Measurements from ENCODE around the gene PGM1. TPM values are rescaled to one million over a fixed set of nuclear protein-coding genes. Genes with fewer than 3 reads are reported as not detected.

Gene PGM1
- total RNA-seq, 4 donors from 2014 or later, result 37.1 to 84.1 (median 63.2) TPM

GRCh38 chr1:63662056-63662836, 69.0 kb downstream of the PGM1 start:
- intact Hi-C loops (cut with DNase I), result no loop called here
- no peak for DNase-seq
- Histone ChIP-seq H3K27me3 (no peaks in the 10 kb centered on the region), H3K36me3 (no peaks in the 10 kb centered on the region), H3K4me3 (replicated peaks in 1 of 3) (no peak overlapping the region), H3K4me1 (no peaks in the 10 kb centered on the region), H3K9me3 (no peaks in the 10 kb centered on the region), H3K27ac (no peak overlapping the region)
- 66% methylated on average over 10 of the region's 10 CpGs for WGBS, 2 donors
- TF ChIP-seq CTCF (IDR thresholded peaks at IDR 0.05) (no peak), POLR2A (IDR thresholded peaks at IDR 0.05) (no peak)

GRCh38 chr1:63662841-63663240, 69.6 kb downstream of the PGM1 start:
- H3K27ac ChIP-seq, result no peak overlapping the region
- TF ChIP-seq POLR2A (IDR thresholded peaks at IDR 0.05) (no peak), CTCF (IDR thresholded peaks at IDR 0.05) (no peak)
- H3K4me1 ChIP-seq, result no peaks in the 10 kb centered on the region
- H3K4me3 ChIP-seq (replicated peaks in 1 of 3), result no peak overlapping the region
- no peaks in the 10 kb centered on the region for H3K27me3 ChIP-seq
- no peaks in the 10 kb centered on the region for H3K36me3 ChIP-seq
- 91 to 93% methylated on average over 4 of the region's 4 CpGs for WGBS, 2 donors
- intact Hi-C loops (cut with DNase I), result no loop called here
- no peaks in the 10 kb centered on the region for H3K9me3 ChIP-seq
- DNase-seq, result no peak

GRCh38 chr1:63663301-63663700, 70.1 kb downstream of the PGM1 start:
- H3K27me3 ChIP-seq, result no peaks in the 10 kb centered on the region
- H3K9me3 ChIP-seq, result no peaks in the 10 kb centered on the region
- intact Hi-C loops (cut with DNase I), result no loop called here
- H3K36me3 ChIP-seq, result no peaks in the 10 kb centered on the region
- H3K27ac ChIP-seq, result no peak overlapping the region
- TF ChIP-seq POLR2A (IDR thresholded peaks at IDR 0.05) (no peak), CTCF (IDR thresholded peaks at IDR 0.05) (no peak)
- H3K4me3 ChIP-seq (replicated peaks in 1 of 3), result no peak overlapping the region
- no peak for DNase-seq
- H3K4me1 ChIP-seq, result no peaks in the 10 kb centered on the region
- 95 to 100% methylated on average over 3 of the region's 3 CpGs for WGBS, 2 donors

DNA sequence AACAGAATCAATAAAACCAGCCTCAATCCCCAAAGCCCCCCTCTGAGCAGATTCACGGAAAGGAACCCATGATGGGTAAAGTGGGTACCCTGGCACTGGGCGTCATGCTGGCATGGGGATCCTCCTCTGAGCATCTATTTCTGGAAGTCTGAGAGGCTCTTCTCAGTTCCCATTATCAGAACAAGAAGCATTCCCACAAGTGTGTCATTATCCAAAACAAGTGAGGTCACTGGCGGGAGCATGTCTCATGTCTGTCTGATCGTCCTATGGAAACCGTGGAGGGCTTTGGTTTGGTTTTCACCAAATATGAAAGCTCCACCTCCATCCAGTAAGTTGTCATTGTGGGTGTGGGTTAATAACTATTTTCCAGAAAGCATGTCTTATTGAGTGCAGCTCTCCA, 70.7 kb downstream of the PGM1 start:
- Histone ChIP-seq H3K36me3 (no peaks in the 10 kb centered on the region), H3K4me3 (replicated peaks in 1 of 3) (no peak overlapping the region), H3K9me3 (no peaks in the 10 kb centered on the region), H3K4me1 (peaks cover 1 to 3% of the 10 kb centered on the region in 2 donors), H3K27me3 (no peaks in the 10 kb centered on the region), H3K27ac (no peak overlapping the region)
- WGBS, 2 donors, result 88 to 93% methylated on average over 5 of the region's 5 CpGs
- DNase-seq, result no peak
- intact Hi-C loops (cut with DNase I), result no loop called here
- TF ChIP-seq CTCF (IDR thresholded peaks at IDR 0.05) (no peak), POLR2A (IDR thresholded peaks at IDR 0.05) (no peak)

GRCh38 chr1:63664742-63665141, 71.5 kb downstream of the PGM1 start:
- Histone ChIP-seq H3K4me3 (replicated peaks in 1 of 3) (no peak overlapping the region), H3K4me1 (peaks cover 8% of the 10 kb centered on the region in 2 donors), H3K27me3 (no peaks in the 10 kb centered on the region), H3K27ac (no peak overlapping the region), H3K9me3 (no peaks in the 10 kb centered on the region), H3K36me3 (no peaks in the 10 kb centered on the region)
- TF ChIP-seq CTCF (IDR thresholded peaks at IDR 0.05), result no peak
- no peak for DNase-seq
- intact Hi-C loops (cut with DNase I), result no loop called here
- 90 to 96% methylated on average over 2 of the region's 2 CpGs for WGBS, 2 donors

Measured in thyroid gland (tissue), 4 donors.